ENCODE results near the gene HOXA1. TPM values are rescaled to one million over a fixed set of nuclear protein-coding genes. Genes with fewer than 3 reads are reported as not detected.

The HOXA1 gene
- total and polyA plus RNA-seq, 2 of the 4 experiments (the other 2 are of a cell fraction): 0.54 to 1.8 TPM

- TF ChIP-seq MAFK (IDR thresholded peaks at IDR 0.05; ENCODE audit: low read depth, low read length) (no peak), CEBPB (IDR thresholded peaks at IDR 0.05; ENCODE audit: low read depth, low read length) (no peak), RFX5 (IDR thresholded peaks at IDR 0.05; ENCODE audit: low read depth, low read length) (no peak)
Observed at GRCh38 chr7:27130540-27131389, 35.0 kb upstream of the HOXA1 start, which contains the start of gene HOXA4 (continued).

Measured in IMR-90 (cell line).